ENCODE data around the gene SLC17A1.

- TF ChIP-seq, protein P1, sequence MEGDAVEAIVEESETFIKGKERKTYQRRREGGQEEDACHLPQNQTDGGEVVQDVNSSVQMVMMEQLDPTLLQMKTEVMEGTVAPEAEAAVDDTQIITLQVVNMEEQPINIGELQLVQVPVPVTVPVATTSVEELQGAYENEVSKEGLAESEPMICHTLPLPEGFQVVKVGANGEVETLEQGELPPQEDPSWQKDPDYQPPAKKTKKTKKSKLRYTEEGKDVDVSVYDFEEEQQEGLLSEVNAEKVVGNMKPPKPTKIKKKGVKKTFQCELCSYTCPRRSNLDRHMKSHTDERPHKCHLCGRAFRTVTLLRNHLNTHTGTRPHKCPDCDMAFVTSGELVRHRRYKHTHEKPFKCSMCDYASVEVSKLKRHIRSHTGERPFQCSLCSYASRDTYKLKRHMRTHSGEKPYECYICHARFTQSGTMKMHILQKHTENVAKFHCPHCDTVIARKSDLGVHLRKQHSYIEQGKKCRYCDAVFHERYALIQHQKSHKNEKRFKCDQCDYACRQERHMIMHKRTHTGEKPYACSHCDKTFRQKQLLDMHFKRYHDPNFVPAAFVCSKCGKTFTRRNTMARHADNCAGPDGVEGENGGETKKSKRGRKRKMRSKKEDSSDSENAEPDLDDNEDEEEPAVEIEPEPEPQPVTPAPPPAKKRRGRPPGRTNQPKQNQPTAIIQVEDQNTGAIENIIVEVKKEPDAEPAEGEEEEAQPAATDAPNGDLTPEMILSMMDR (IDR thresholded peaks at IDR 0.05), result no peak
- TF ChIP-seq POLR2A (IDR thresholded peaks at IDR 0.05), result no peak
- no peak for TF ChIP-seq EP300 (IDR thresholded peaks at IDR 0.05)
Measured at GRCh38 chr6:25815194-25815593, 16.7 kb downstream of the SLC17A1 start.

Data from tibial nerve (tissue), 4 donors.